GM21390 (cell line): ENCODE measurements around the gene TMEM117.
"Not testable (repeated sequence)": the region's sequence is repeated elsewhere in the genome, so short reads cannot be mapped to it uniquely, and the experiment has no call there.

Source experiments
- ATAC-seq: cut with Tn5 transposase; IDR thresholded peaks from one replicate; pipeline ENCODE4 v1.9.1; 2021; ENCODE audit not compliant: unreplicated experiment

The TMEM117 gene

GRCh38 chr12:44017216-44017615, 181.3 kb downstream of the TMEM117 start:
- no peak for ATAC-seq

GRCh38 chr12:44019118-44019517, 183.2 kb downstream of the TMEM117 start:
- no peak for ATAC-seq

- no peak for ATAC-seq
Observed at GRCh38 chr12:44020555-44020954, 184.7 kb downstream of the TMEM117 start.

- peak; percentile 89 for ATAC-seq
Observed at GRCh38 chr12:44021471-44021971, 185.6 kb downstream of the TMEM117 start.

- ATAC-seq, result no peak
Observed at GRCh38 chr12:44025499-44025898, 189.6 kb downstream of the TMEM117 start.

- no peak for ATAC-seq
Observed at GRCh38 chr12:44026046-44026445, 190.2 kb downstream of the TMEM117 start.

- not testable (repeated sequence) for ATAC-seq
Observed at GRCh38 chr12:44026926-44027325, 191.0 kb downstream of the TMEM117 start.

- no peak for ATAC-seq
Observed at GRCh38 chr12:44029194-44029593, 193.3 kb downstream of the TMEM117 start.

- no peak for ATAC-seq
Observed at GRCh38 chr12:44031472-44032185, 195.7 kb downstream of the TMEM117 start.

GRCh38 chr12:44034906-44035305, 199.0 kb downstream of the TMEM117 start:
- no peak for ATAC-seq

GRCh38 chr12:44036875-44037443, 201.1 kb downstream of the TMEM117 start:
- ATAC-seq, result no peak

GRCh38 chr12:44038411-44038810, 202.5 kb downstream of the TMEM117 start:
- no peak for ATAC-seq

- ATAC-seq, result not testable (repeated sequence)
Observed at GRCh38 chr12:44044491-44044890, 208.6 kb downstream of the TMEM117 start.

GRCh38 chr12:44046732-44047417, 211.0 kb downstream of the TMEM117 start:
- no peak for ATAC-seq

GRCh38 chr12:44052554-44052953, 216.7 kb downstream of the TMEM117 start:
- no peak for ATAC-seq

GRCh38 chr12:44053549-44054127, 217.8 kb downstream of the TMEM117 start:
- no peak for ATAC-seq

- no peak for ATAC-seq
Observed at GRCh38 chr12:44054281-44054680, 218.4 kb downstream of the TMEM117 start.

- no peak for ATAC-seq
Observed at GRCh38 chr12:44058366-44058765, 222.5 kb downstream of the TMEM117 start.

- no peak for ATAC-seq
Observed at GRCh38 chr12:44059476-44059875, 223.6 kb downstream of the TMEM117 start.

GRCh38 chr12:44063671-44064070, 227.8 kb downstream of the TMEM117 start:
- ATAC-seq, result no peak

GRCh38 chr12:44076871-44077270, 241.0 kb downstream of the TMEM117 start:
- no peak for ATAC-seq

- no peak for ATAC-seq
Observed at GRCh38 chr12:44077294-44077693, 241.4 kb downstream of the TMEM117 start.
